ENCODE measurements around the gene HERPUD1. TPM values are rescaled to one million over a fixed set of nuclear protein-coding genes. Genes with fewer than 3 reads are reported as not detected.

Gene HERPUD1
- total and polyA plus RNA-seq, 2 of the 13 experiments (the other 11 are each of a cell fraction or from before 2014, with no cell fraction given) = 96.2 to 323 TPM

- TF ChIP-seq, protein P1, sequence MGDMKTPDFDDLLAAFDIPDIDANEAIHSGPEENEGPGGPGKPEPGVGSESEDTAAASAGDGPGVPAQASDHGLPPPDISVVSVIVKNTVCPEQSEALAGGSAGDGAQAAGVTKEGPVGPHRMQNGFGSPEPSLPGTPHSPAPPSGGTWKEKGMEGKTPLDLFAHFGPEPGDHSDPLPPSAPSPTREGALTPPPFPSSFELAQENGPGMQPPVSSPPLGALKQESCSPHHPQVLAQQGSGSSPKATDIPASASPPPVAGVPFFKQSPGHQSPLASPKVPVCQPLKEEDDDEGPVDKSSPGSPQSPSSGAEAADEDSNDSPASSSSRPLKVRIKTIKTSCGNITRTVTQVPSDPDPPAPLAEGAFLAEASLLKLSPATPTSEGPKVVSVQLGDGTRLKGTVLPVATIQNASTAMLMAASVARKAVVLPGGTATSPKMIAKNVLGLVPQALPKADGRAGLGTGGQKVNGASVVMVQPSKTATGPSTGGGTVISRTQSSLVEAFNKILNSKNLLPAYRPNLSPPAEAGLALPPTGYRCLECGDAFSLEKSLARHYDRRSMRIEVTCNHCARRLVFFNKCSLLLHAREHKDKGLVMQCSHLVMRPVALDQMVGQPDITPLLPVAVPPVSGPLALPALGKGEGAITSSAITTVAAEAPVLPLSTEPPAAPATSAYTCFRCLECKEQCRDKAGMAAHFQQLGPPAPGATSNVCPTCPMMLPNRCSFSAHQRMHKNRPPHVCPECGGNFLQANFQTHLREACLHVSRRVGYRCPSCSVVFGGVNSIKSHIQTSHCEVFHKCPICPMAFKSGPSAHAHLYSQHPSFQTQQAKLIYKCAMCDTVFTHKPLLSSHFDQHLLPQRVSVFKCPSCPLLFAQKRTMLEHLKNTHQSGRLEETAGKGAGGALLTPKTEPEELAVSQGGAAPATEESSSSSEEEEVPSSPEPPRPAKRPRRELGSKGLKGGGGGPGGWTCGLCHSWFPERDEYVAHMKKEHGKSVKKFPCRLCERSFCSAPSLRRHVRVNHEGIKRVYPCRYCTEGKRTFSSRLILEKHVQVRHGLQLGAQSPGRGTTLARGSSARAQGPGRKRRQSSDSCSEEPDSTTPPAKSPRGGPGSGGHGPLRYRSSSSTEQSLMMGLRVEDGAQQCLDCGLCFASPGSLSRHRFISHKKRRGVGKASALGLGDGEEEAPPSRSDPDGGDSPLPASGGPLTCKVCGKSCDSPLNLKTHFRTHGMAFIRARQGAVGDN (CRISPR knock-in tag; IDR thresholded peaks at IDR 0.05) = peak; percentile 33; the same call in 1 of the 2 replicates
- TF ChIP-seq HDAC6 (IDR thresholded peaks at IDR 0.05; ENCODE audit: low read depth, low read length) (no peak), MAFG (CRISPR knock-in tag; IDR thresholded peaks at IDR 0.05) (no peak), FOXK2 (IDR thresholded peaks at IDR 0.05) (no peak), NCOR1 (IDR thresholded peaks at IDR 0.05; ENCODE audit: borderline replicate concordance, low read length) (no peak), NRL (CRISPR knock-in tag; IDR thresholded peaks at IDR 0.05; ENCODE audit: borderline replicate concordance) (0 out of 2 replicates have a peak, but pooled peaks have one; percentile 49), CENPBD1 (CRISPR knock-in tag; IDR thresholded peaks at IDR 0.05; ENCODE audit: borderline replicate concordance, low read depth) (no peak), ZNF180 (CRISPR knock-in tag; IDR thresholded peaks at IDR 0.05; ENCODE audit: borderline replicate concordance, low read depth) (no peak), GLI4 (CRISPR knock-in tag; IDR thresholded peaks at IDR 0.05; ENCODE audit: borderline replicate concordance) (no peak; the same call in 1 of the 2 replicates), AKAP8 (CRISPR knock-in tag; IDR thresholded peaks at IDR 0.05) (0 out of 2 replicates have a peak, but pooled peaks have one; percentile 54), CCAR2 (optimal IDR thresholded peaks at IDR 0.05; ENCODE audit: low read depth, low read length) (no peak), ZNF629 (CRISPR knock-in tag; conservative IDR thresholded peaks at IDR 0.05) (no peak), ZNF572 (CRISPR knock-in tag; IDR thresholded peaks at IDR 0.05) (no peak; the same call in 1 of the 2 replicates), ISL2 (CRISPR knock-in tag; IDR thresholded peaks at IDR 0.05) (no peak), ZNF296 (CRISPR knock-in tag; conservative IDR thresholded peaks at IDR 0.05) (peak; percentile 63; the same call in 1 of the 2 replicates), SAFB2 (CRISPR knock-in tag; IDR thresholded peaks at IDR 0.05; ENCODE audit: borderline replicate concordance, low read depth) (0 out of 2 replicates have a peak, but pooled peaks have one; percentile 49), PBX3 (CRISPR knock-in tag; IDR thresholded peaks at IDR 0.05; ENCODE audit: borderline replicate concordance) (no peak), ZNF224 (CRISPR knock-in tag; IDR thresholded peaks at IDR 0.05) (no peak), ZNF20 (CRISPR knock-in tag; IDR thresholded peaks at IDR 0.05) (no peak)
- TF ChIP-seq, protein P2, sequence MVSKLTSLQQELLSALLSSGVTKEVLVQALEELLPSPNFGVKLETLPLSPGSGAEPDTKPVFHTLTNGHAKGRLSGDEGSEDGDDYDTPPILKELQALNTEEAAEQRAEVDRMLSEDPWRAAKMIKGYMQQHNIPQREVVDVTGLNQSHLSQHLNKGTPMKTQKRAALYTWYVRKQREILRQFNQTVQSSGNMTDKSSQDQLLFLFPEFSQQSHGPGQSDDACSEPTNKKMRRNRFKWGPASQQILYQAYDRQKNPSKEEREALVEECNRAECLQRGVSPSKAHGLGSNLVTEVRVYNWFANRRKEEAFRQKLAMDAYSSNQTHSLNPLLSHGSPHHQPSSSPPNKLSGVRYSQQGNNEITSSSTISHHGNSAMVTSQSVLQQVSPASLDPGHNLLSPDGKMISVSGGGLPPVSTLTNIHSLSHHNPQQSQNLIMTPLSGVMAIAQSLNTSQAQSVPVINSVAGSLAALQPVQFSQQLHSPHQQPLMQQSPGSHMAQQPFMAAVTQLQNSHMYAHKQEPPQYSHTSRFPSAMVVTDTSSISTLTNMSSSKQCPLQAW (CRISPR knock-in tag; IDR thresholded peaks at IDR 0.05) = no peak
- TF ChIP-seq, protein P3, sequence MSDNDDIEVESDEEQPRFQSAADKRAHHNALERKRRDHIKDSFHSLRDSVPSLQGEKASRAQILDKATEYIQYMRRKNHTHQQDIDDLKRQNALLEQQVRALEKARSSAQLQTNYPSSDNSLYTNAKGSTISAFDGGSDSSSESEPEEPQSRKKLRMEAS (IDR thresholded peaks at IDR 0.05) = 0 out of 2 replicates have a peak, but pooled peaks have one; percentile 8
These were observed 18.9 kb upstream of the HERPUD1 start (continued) for GRCh38 chr16:56912746-56913708.
